OCI-LY3 (cell line): ENCODE data around the gene KRT85.

Source experiments
- H2AFZ ChIP-seq: fragments of 200-600, 300-600 bp; shearing (Covaris generic); 2 replicates; pipeline ENCODE4 v1.6.0; 2014; ENCODE audit warnings: antibody characterized with exemption, low read depth, low read length
- H3K27ac ChIP-seq: fragments of 200-600, 300-600 bp; sonication (generic); 2 replicates; pipeline ENCODE4 v1.5.1; 2014; ENCODE audit warnings: mild to moderate bottlenecking, low read length, moderate library complexity, mixed read lengths
- H3K27me3 ChIP-seq: fragments of 200-600, 300-600 bp; sonication (generic); 2 replicates; pipeline ENCODE4 v1.6.1; 2014; ENCODE audit warnings: low read depth, low read length, mixed read lengths
- H3K36me3 ChIP-seq: fragments of 200-600, 300-600 bp; sonication (generic); replicated peaks from 2 replicates; pipeline ENCODE3; 2014; ENCODE audit warnings: low read depth, low read length, mixed read lengths
- H3K4me1 ChIP-seq: fragments of 300-600, 200-600 bp; sonication (generic); 2 replicates; pipeline ENCODE4 v1.6.1; 2014; ENCODE audit warnings: low read length, mixed read lengths
- H3K4me2 ChIP-seq: fragments of 200-600, 300-600 bp; sonication (generic); 2 replicates; pipeline ENCODE4 v1.6.1; 2014; ENCODE audit warnings: low read length, mixed read lengths
- H3K4me3 ChIP-seq: fragments of 300-600, 200-600 bp; sonication (generic); 2 replicates; pipeline ENCODE4 v1.5.1; 2014; ENCODE audit warnings: antibody characterized with exemption, mild to moderate bottlenecking, low read length, moderate library complexity
- H3K79me2 ChIP-seq: fragments of 300-600, 200-600 bp; shearing (Covaris generic); 2 replicates; pipeline ENCODE4 v1.6.1; 2014; ENCODE audit warnings: mild to moderate bottlenecking, low read length, mixed read lengths
- H3K9ac ChIP-seq: fragments of 300-600, 200-600 bp; shearing (Covaris generic); 2 replicates; pipeline ENCODE4 v1.6.0; 2014; ENCODE audit warnings: mild to moderate bottlenecking, low read length, moderate library complexity
- H3K9me3 ChIP-seq: fragments of 200-600, 300-600 bp; shearing (Covaris generic); 2 replicates; pipeline ENCODE4 v1.6.1; 2014; ENCODE audit warnings: low read length, mixed read lengths; ENCODE audit not compliant: insufficient read depth
- H4K20me1 ChIP-seq: fragments of 200-600, 300-600 bp; sonication (generic); 2 replicates; pipeline ENCODE4 v1.6.1; 2016; ENCODE audit warnings: low read length, mixed read lengths; ENCODE audit not compliant: insufficient read depth
- EZH2phosphoT487 ChIP-seq: fragments of 200-600 bp; shearing (Covaris generic); IDR thresholded peaks from 2 replicates; pipeline ENCODE4 v1.6.1; 2018; ENCODE audit warnings: antibody characterized with exemption, mixed run types, low read depth
- TF ChIP-seq, protein P1 (sequence below): fragments of 200-600, 300-600 bp; sonication (generic); IDR thresholded peaks from 2 replicates; pipeline ENCODE4 v1.5.1; 2014; ENCODE audit warnings: antibody characterized with exemption, low read length, low read depth

The KRT85 gene

GRCh38 chr12:52368508-52368907 is 1.2 kb upstream of the KRT85 start:
- no peaks in the 10 kb centered on the region for H3K9me3 ChIP-seq
- H3K4me1 ChIP-seq, result peaks cover 6% of the 10 kb centered on the region; the same call in 1 of the 2 replicates

DNA sequence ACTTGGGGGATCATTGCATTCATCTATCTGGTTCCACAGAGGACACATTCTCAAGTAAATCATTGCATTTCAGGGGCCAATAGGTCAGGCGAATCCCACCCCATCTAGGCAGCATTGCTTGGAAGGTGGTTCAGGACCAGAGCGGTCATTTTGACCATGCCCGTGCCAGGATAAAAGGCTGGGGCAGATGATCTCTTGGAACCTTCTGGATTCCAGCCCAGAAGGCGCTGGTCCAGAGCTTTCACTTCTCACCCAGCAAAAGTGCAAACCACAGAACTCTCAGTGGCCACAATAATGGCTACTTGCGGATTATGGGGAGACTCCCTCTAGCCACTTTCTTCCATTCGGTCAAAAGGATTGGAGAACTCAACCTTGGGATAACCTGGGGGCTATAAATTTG is 595 bp upstream of the KRT85 start:
- Histone ChIP-seq H3K9me3 (no peaks in the 10 kb centered on the region), H3K27me3 (peaks cover 62% of the 10 kb centered on the region), H3K79me2 (no peaks in the 10 kb centered on the region), H3K9ac (no peak overlapping the region), H3K36me3 (no peaks in the 10 kb centered on the region), H3K27ac (no peak overlapping the region), H3K4me3 (no peak overlapping the region), H4K20me1 (no peaks in the 10 kb centered on the region), H3K4me1 (peaks cover 6% of the 10 kb centered on the region; the same call in 1 of the 2 replicates), H2AFZ (no peak overlapping the region), H3K4me2 (no peak overlapping the region)
- TF ChIP-seq, protein P1, sequence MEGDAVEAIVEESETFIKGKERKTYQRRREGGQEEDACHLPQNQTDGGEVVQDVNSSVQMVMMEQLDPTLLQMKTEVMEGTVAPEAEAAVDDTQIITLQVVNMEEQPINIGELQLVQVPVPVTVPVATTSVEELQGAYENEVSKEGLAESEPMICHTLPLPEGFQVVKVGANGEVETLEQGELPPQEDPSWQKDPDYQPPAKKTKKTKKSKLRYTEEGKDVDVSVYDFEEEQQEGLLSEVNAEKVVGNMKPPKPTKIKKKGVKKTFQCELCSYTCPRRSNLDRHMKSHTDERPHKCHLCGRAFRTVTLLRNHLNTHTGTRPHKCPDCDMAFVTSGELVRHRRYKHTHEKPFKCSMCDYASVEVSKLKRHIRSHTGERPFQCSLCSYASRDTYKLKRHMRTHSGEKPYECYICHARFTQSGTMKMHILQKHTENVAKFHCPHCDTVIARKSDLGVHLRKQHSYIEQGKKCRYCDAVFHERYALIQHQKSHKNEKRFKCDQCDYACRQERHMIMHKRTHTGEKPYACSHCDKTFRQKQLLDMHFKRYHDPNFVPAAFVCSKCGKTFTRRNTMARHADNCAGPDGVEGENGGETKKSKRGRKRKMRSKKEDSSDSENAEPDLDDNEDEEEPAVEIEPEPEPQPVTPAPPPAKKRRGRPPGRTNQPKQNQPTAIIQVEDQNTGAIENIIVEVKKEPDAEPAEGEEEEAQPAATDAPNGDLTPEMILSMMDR, result no peak
- TF ChIP-seq EZH2phosphoT487, result no peak

More at GRCh38 chr12:52368508-52368907, 1.2 kb upstream of the KRT85 start:
- H2AFZ ChIP-seq, result no peak overlapping the region
- TF ChIP-seq, protein P1, result no peak
- TF ChIP-seq EZH2phosphoT487, result no peak
- no peak overlapping the region for H3K27ac ChIP-seq
- no peaks in the 10 kb centered on the region for H3K36me3 ChIP-seq
- no peak overlapping the region for H3K4me3 ChIP-seq
- peaks cover 62% of the 10 kb centered on the region for H3K27me3 ChIP-seq
- no peak overlapping the region for H3K9ac ChIP-seq
- no peaks in the 10 kb centered on the region for H4K20me1 ChIP-seq
- H3K79me2 ChIP-seq, result no peaks in the 10 kb centered on the region
- no peak overlapping the region for H3K4me2 ChIP-seq

DNA sequence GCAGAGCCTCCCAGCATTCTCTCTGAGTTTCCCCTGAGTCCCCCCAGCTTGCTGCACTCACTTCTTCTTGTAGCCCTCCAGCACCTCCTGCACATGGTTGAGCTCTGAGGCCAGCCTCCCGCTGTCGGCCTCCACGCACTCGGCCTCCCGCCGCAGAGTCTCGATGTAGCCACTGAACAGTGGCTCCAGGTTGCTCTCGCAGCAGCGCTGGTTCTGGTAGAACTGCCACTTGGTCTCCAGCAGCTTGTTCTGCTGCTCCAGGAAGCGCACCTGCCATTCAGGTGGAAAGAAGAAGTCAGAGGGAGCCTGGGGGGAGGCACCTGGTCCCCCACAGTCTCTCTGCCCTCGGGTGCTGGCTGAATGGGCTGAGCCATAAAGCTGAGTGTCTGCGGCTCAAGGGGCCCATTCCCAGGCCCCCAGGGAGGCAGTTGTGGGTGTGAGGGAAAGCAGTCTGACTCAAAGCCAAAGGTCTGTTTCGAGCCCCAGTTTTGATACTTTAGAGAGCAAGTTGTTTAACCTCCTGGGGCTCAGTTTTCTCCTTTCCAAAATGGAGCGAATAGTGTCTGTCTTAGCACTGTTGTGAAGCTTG is 2.3 kb downstream of the KRT85 start:
- Histone ChIP-seq H3K4me2 (no peak overlapping the region), H3K9me3 (no peaks in the 10 kb centered on the region), H3K4me1 (peaks cover 6% of the 10 kb centered on the region; the same call in 1 of the 2 replicates), H3K79me2 (no peaks in the 10 kb centered on the region), H3K27ac (no peak overlapping the region), H3K36me3 (no peaks in the 10 kb centered on the region), H3K27me3 (peaks cover 57% of the 10 kb centered on the region), H3K4me3 (no peak overlapping the region), H4K20me1 (no peaks in the 10 kb centered on the region), H2AFZ (no peak overlapping the region), H3K9ac (no peak overlapping the region)
- TF ChIP-seq, protein P1, result no peak
- no peak for TF ChIP-seq EZH2phosphoT487

GRCh38 chr12:52364061-52364460 is 3.2 kb downstream of the KRT85 start:
- H3K27me3 ChIP-seq, result peaks cover 47% of the 10 kb centered on the region
- peaks cover 6% of the 10 kb centered on the region; the same call in 1 of the 2 replicates for H3K4me1 ChIP-seq
- TF ChIP-seq, protein P1, result no peak
- no peak for TF ChIP-seq EZH2phosphoT487
- no peaks in the 10 kb centered on the region for H3K36me3 ChIP-seq
- H3K79me2 ChIP-seq, result no peaks in the 10 kb centered on the region
- H3K27ac ChIP-seq, result no peak overlapping the region
- no peak overlapping the region for H3K4me2 ChIP-seq
- no peaks in the 10 kb centered on the region for H4K20me1 ChIP-seq
- H3K9ac ChIP-seq, result no peak overlapping the region
- no peaks in the 10 kb centered on the region for H3K9me3 ChIP-seq
- no peak overlapping the region for H3K4me3 ChIP-seq
- H2AFZ ChIP-seq, result no peak overlapping the region
